Small intestine (tissue), 7 donors: Measurements from ENCODE around the gene VPS39. TPM values are rescaled to one million over a fixed set of nuclear protein-coding genes. Genes with fewer than 3 reads are reported as not detected.

Source experiments
- DNase-seq, 2 donors: peaks; one replicate each; pipeline versions ENCODE4 v3.0.0 to v3.0.0-alpha.2; 2013
- FAIRE-seq: peaks from 2 replicates; lab custom pipeline; 2012; peaks lifted over from hg19 to GRCh38; lab: Jason Lieb, UNC
- H3K27ac ChIP-seq, 3 donors: one replicate each; pipeline ENCODE4 v1.5.1; 2013; ENCODE audit warnings: low read length in 2 of 3, mild to moderate bottlenecking in 2 of 3, control low read depth in 1 of 3, inconsistent platforms in 1 of 3, low read depth in 1 of 3, moderate library complexity in 1 of 3
- H3K27me3 ChIP-seq, 3 donors: one replicate each; pipeline ENCODE4 v1.6.1; 2013; ENCODE audit warnings: low read length in 3 of 3, inconsistent platforms in 1 of 3; ENCODE audit not compliant: control insufficient read depth in 3 of 3, insufficient read depth in 3 of 3
- H3K36me3 ChIP-seq, 3 donors: one replicate each; pipeline ENCODE4 v1.6.1; 2013; ENCODE audit warnings: low read length in 3 of 3, inconsistent platforms in 1 of 3, low read depth in 1 of 3, mild to moderate bottlenecking in 1 of 3, moderate library complexity in 1 of 3; ENCODE audit not compliant: control insufficient read depth in 3 of 3, insufficient read depth in 2 of 3
- H3K4me1 ChIP-seq, 3 donors: one replicate each; pipeline ENCODE4 v1.6.1; 2013; ENCODE audit warnings: low read length in 2 of 3, inconsistent platforms in 1 of 3, low read depth in 1 of 3, mild to moderate bottlenecking in 1 of 3, moderate library complexity in 1 of 3; ENCODE audit not compliant: control insufficient read depth in 3 of 3, insufficient read depth in 2 of 3
- H3K4me3 ChIP-seq, 3 donors: one replicate each; pipeline ENCODE4 v1.5.1; 2013; ENCODE audit warnings: low read length in 3 of 3, control low read depth in 1 of 3, inconsistent platforms in 1 of 3, low read depth in 1 of 3, mild to moderate bottlenecking in 1 of 3, moderate library complexity in 1 of 3
- H3K9me3 ChIP-seq, 2 donors: one replicate each; pipeline ENCODE4 v1.6.1; 2013; ENCODE audit warnings: low read depth in 1 of 2, low read length in 1 of 2; ENCODE audit not compliant: control insufficient read depth in 2 of 2, insufficient read depth in 1 of 2
- WGBS, 3 donors: extraction: QIAGEN DNeasy Blood & Tissue Kit; methylation state at CpG; one replicate each; pipeline ENCODE4 v1.1.7; 2013; 5-methylcytosine and 5-hydroxymethylcytosine counted together
- polyA plus RNA-seq, 4 donors: library from polyadenylated mRNA; stranded (reverse) in 3 of 4; unstranded in 1 of 4; fragments of 200-250 nt in 3 of 4; fragments of 120-200 nt in 1 of 4; gene quantifications; one replicate each; pipeline versions ENCODE4 v1.2.1 to v1.2.3, GENCODE V29; 2013
- donor health status: healthy with polysubstance abuse.
- donor health status: control.
- donor health status: control.
- donor health status: Bipolar disorder and iron deficiency.
- donor health status: healthy.

Gene VPS39
- polyA plus RNA-seq, 4 donors: 28.2 to 58.3 (median 41.4) TPM

- no peaks in the 10 kb centered on the region for H3K27me3 ChIP-seq
- 89 to 97% (median 90%) methylated on average over 1 of the region's 1 CpG for WGBS, 3 donors
- no peaks in the 10 kb centered on the region for H3K4me1 ChIP-seq
- no peak overlapping the region for H3K27ac ChIP-seq
- H3K36me3 ChIP-seq: peaks cover 6 to 16% (median 15%) of the 10 kb centered on the region in 3 donors
- H3K9me3 ChIP-seq: no peaks in the 10 kb centered on the region
- DNase-seq (no peak), FAIRE-seq (peak; percentile 39)
- no peak overlapping the region for H3K4me3 ChIP-seq
These were observed 6.5 kb upstream of the VPS39 start for GRCh38 chr15:42214600-42214999.

GRCh38 chr15:42213511-42213910 is 5.4 kb upstream of the VPS39 start:
- no peak for FAIRE-seq
- H3K36me3 ChIP-seq: peaks cover 6 to 16% (median 15%) of the 10 kb centered on the region in 3 donors

GRCh38 chr15:42210696-42211095 is 2.6 kb upstream of the VPS39 start:
- no peak for FAIRE-seq
- Histone ChIP-seq H3K27ac (no peak overlapping the region), H3K9me3 (no peaks in the 10 kb centered on the region), H3K27me3 (no peaks in the 10 kb centered on the region), H3K36me3 (peaks cover 6 to 12% (median 8%) of the 10 kb centered on the region in 3 donors), H3K4me3 (no peak overlapping the region), H3K4me1 (peaks cover 0 to 9% (median 7%) of the 10 kb centered on the region in 3 donors)
- no peak for DNase-seq
- WGBS, 3 donors: 89 to 96% (median 91%) methylated on average over 4 of the region's 4 CpGs

More at GRCh38 chr15:42213511-42213910, 5.4 kb upstream of the VPS39 start:
- Histone ChIP-seq H3K9me3 (no peaks in the 10 kb centered on the region), H3K27me3 (no peaks in the 10 kb centered on the region), H3K4me3 (no peak overlapping the region), H3K4me1 (no peaks in the 10 kb centered on the region), H3K27ac (no peak overlapping the region)
- DNase-seq: no peak

- DNase-seq: no peak
- 75 to 84% (median 79%) methylated on average over 4 of the region's 4 CpGs for WGBS, 3 donors
- H3K4me3 ChIP-seq: no peak overlapping the region
- H3K9me3 ChIP-seq: no peaks in the 10 kb centered on the region
- H3K27ac ChIP-seq: no peak overlapping the region
- H3K27me3 ChIP-seq: no peaks in the 10 kb centered on the region
- peaks cover 1 to 6% (median 2%) of the 10 kb centered on the region in 3 donors for H3K36me3 ChIP-seq
- peaks cover 0 to 9% (median 7%) of the 10 kb centered on the region in 3 donors for H3K4me1 ChIP-seq
- no peak for FAIRE-seq
These were observed 1.7 kb downstream of the VPS39 start for GRCh38 chr15:42206406-42206805.

GRCh38 chr15:42203891-42204290 is 4.2 kb downstream of the VPS39 start:
- WGBS, 3 donors: 85 to 93% (median 91%) methylated on average over 3 of the region's 3 CpGs
- Histone ChIP-seq H3K27me3 (no peaks in the 10 kb centered on the region), H3K4me3 (no peak overlapping the region), H3K27ac (no peak overlapping the region), H3K4me1 (peaks cover 0 to 9% (median 7%) of the 10 kb centered on the region in 3 donors), H3K36me3 (peaks cover 0 to 8% (median 2%) of the 10 kb centered on the region in 3 donors), H3K9me3 (no peaks in the 10 kb centered on the region)
- no peak for DNase-seq
- FAIRE-seq: no peak

GRCh38 chr15:42202653-42203052 is 5.5 kb downstream of the VPS39 start:
- H3K4me3 ChIP-seq: no peak overlapping the region
- FAIRE-seq: no peak
- peaks cover 5 to 13% (median 6%) of the 10 kb centered on the region in 3 donors for H3K36me3 ChIP-seq
- no peak overlapping the region for H3K27ac ChIP-seq
- peaks cover 0 to 9% (median 7%) of the 10 kb centered on the region in 3 donors for H3K4me1 ChIP-seq
- WGBS, 3 donors: 51 to 62% (median 61%) methylated on average over 2 of the region's 2 CpGs
- no peaks in the 10 kb centered on the region for H3K27me3 ChIP-seq
- no peaks in the 10 kb centered on the region for H3K9me3 ChIP-seq
- DNase-seq: no peak

- FAIRE-seq: no peak
- DNase-seq: no peak
These were observed 6.3 kb downstream of the VPS39 start for GRCh38 chr15:42201801-42202200.

GRCh38 chr15:42199126-42199525 is 9.0 kb downstream of the VPS39 start:
- FAIRE-seq: no peak
- Histone ChIP-seq H3K36me3 (peaks cover 5 to 24% (median 6%) of the 10 kb centered on the region in 3 donors), H3K27ac (no peak overlapping the region), H3K4me1 (no peaks in the 10 kb centered on the region), H3K9me3 (no peaks in the 10 kb centered on the region), H3K27me3 (no peaks in the 10 kb centered on the region), H3K4me3 (no peak overlapping the region)
- DNase-seq: no peak
- 93 to 97% (median 94%) methylated on average over 5 of the region's 5 CpGs for WGBS, 3 donors

More at GRCh38 chr15:42201801-42202200, 6.3 kb downstream of the VPS39 start:
- Histone ChIP-seq H3K27me3 (no peaks in the 10 kb centered on the region), H3K9me3 (no peaks in the 10 kb centered on the region), H3K4me3 (no peak overlapping the region), H3K4me1 (peaks cover 0 to 3% (median 3%) of the 10 kb centered on the region in 3 donors), H3K36me3 (peaks cover 5 to 18% (median 6%) of the 10 kb centered on the region in 3 donors), H3K27ac (no peak overlapping the region)
- 90 to 97% (median 93%) methylated on average over 1 of the region's 1 CpG for whole genome bisulfite sequencing, 3 donors

- peaks cover 5 to 21% (median 6%) of the 10 kb centered on the region in 3 donors for H3K36me3 ChIP-seq
- no peak for DNase-seq
- H3K27me3 ChIP-seq: no peaks in the 10 kb centered on the region
- no peak overlapping the region for H3K4me3 ChIP-seq
- 97 to 100% (median 100%) methylated on average over 1 of the region's 1 CpG for WGBS, 3 donors
- FAIRE-seq: no peak
- H3K9me3 ChIP-seq: no peaks in the 10 kb centered on the region
- H3K27ac ChIP-seq: no peak overlapping the region
- H3K4me1 ChIP-seq: no peaks in the 10 kb centered on the region
These were observed 9.6 kb downstream of the VPS39 start for GRCh38 chr15:42198516-42198915.
